SU-DHL-6 (cell line): Measurements from ENCODE around the gene EIF3F.

Source experiments
- H2AFZ ChIP-seq: fragments of 200-600 bp; sonication (generic); 2 replicates; pipeline ENCODE4 v1.6.1; 2014; ENCODE audit warnings: low read depth, mild to moderate bottlenecking, moderate library complexity, mixed read lengths, antibody characterized with exemption, low read length; ENCODE audit not compliant: severe bottlenecking
- H3F3A ChIP-seq: fragments of 200-600 bp; shearing (Covaris generic); 2 replicates; pipeline ENCODE4 v1.6.0; 2016; ENCODE audit warnings: antibody characterized with exemption, mild to moderate bottlenecking; ENCODE audit not compliant: insufficient read depth
- H3K27ac ChIP-seq: fragments of 200-600 bp; sonication (generic); 2 replicates; pipeline ENCODE4 v1.5.1; 2016; ENCODE audit warnings: low read depth, mild to moderate bottlenecking, low read length, moderate library complexity, mixed read lengths
- H3K27me3 ChIP-seq: fragments of 200-600 bp; sonication (generic), shearing (Covaris generic); 2 replicates; pipeline ENCODE4 v1.6.0; 2014; ENCODE audit warnings: mild to moderate bottlenecking, low read length
- H3K36me3 ChIP-seq: fragments of 200-600 bp; sonication (generic); 2 replicates; pipeline ENCODE4 v1.6.1; 2014; ENCODE audit warnings: mild to moderate bottlenecking, low read length, mixed read lengths
- H3K4me2 ChIP-seq: fragments of 300-600, 200-600 bp; shearing (Covaris generic), sonication (generic); 2 replicates; pipeline ENCODE4 v1.6.0; 2014; ENCODE audit warnings: low read length, low read depth, mild to moderate bottlenecking; ENCODE audit not compliant: poor library complexity, severe bottlenecking
- H3K4me3 ChIP-seq: fragments of 200-600 bp; sonication (generic); 2 replicates; pipeline ENCODE4 v1.5.1; 2014; ENCODE audit warnings: antibody characterized with exemption, low read length, mild to moderate bottlenecking, mixed read lengths; ENCODE audit not compliant: insufficient read depth, poor library complexity, severe bottlenecking
- H3K79me2 ChIP-seq: fragments of 200-600 bp; sonication (generic); 2 replicates; pipeline ENCODE4 v1.6.1; 2014; ENCODE audit warnings: mild to moderate bottlenecking, low read length, moderate library complexity; ENCODE audit not compliant: insufficient read depth
- H3K9ac ChIP-seq: fragments of 200-600 bp; sonication (generic); 2 replicates; pipeline ENCODE4 v1.7.0; 2014; ENCODE audit warnings: mild to moderate bottlenecking, low read length
- H3K9me2 ChIP-seq: fragments of 200-600 bp; sonication (generic); replicated peaks from 2 replicates; pipeline ENCODE4 v1.6.1; 2014; ENCODE audit warnings: low read length; ENCODE audit not compliant: insufficient read depth
- H3K9me3 ChIP-seq: fragments of 200-600 bp; sonication (generic); 2 replicates; pipeline ENCODE4 v1.6.1; 2014; ENCODE audit warnings: low read length, mixed read lengths; ENCODE audit not compliant: insufficient read depth
- H4K20me1 ChIP-seq: fragments of 200-600 bp; sonication (generic); 2 replicates; pipeline ENCODE4 v1.6.1; 2014; ENCODE audit warnings: low read depth, mild to moderate bottlenecking, antibody characterized with exemption, low read length, moderate library complexity, mixed read lengths
- CTCF ChIP-seq: fragments of 200-600 bp; sonication (generic); IDR thresholded peaks from one replicate; pipeline ENCODE4 v1.5.1; 2017; ENCODE audit warnings: antibody characterized with exemption, mild to moderate bottlenecking, low read length, moderate library complexity; ENCODE audit not compliant: insufficient read depth, poor library complexity, severe bottlenecking
- EZH2phosphoT487 ChIP-seq: fragments of 200-600 bp; sonication (generic), shearing (Covaris generic); conservative IDR thresholded peaks from 2 replicates; pipeline ENCODE4 v1.6.1; 2018; ENCODE audit warnings: mild to moderate bottlenecking, antibody characterized with exemption, low read length, moderate library complexity, mixed read lengths

Gene EIF3F

GRCh38 chr11:8049084-8049483 is 61.9 kb downstream of the EIF3F start:
- H3K79me2 ChIP-seq, result no peaks in the 10 kb centered on the region
- TF ChIP-seq EZH2phosphoT487 (no peak), CTCF (no peak)
- H3K9ac ChIP-seq, result no peak overlapping the region
- H3K27ac ChIP-seq, result no peak overlapping the region
- no peaks in the 10 kb centered on the region for H3K36me3 ChIP-seq
- H2AFZ ChIP-seq, result no peak overlapping the region
- no peak overlapping the region for H3K4me2 ChIP-seq
- H3F3A ChIP-seq, result no peaks in the 10 kb centered on the region
- H4K20me1 ChIP-seq, result no peaks in the 10 kb centered on the region
- no peak overlapping the region for H3K4me3 ChIP-seq
- H3K27me3 ChIP-seq, result no peaks in the 10 kb centered on the region
- no peaks in the 10 kb centered on the region for H3K9me3 ChIP-seq
- H3K9me2 ChIP-seq, result no peaks in the 10 kb centered on the region
